Stimulated activated effector memory CD8-positive, alpha-beta T cell treated with anti-CD3 and anti-CD28 coated beads, Interleukin-12 subunit alpha, Interleukin-12 subunit beta, amount 100 ng/mL, for 72 hours (primary cell): Measurements from ENCODE around the gene USP13.

Experiments used
- ATAC-seq: fragments of 150-1000 bp; cut with Tn5 transposase; 2 replicates; pipeline ENCODE4 v1.10.0; 2021
- DNase-seq, 2 donors: peaks; one replicate each; pipeline ENCODE4 v3.0.0; 2021 to 2022; ENCODE audit warnings: low spot score in 2 of 2
- H3K27ac Mint-ChIP-seq: one replicate; pipeline ENCODE4 v1.8.0; 2022; ENCODE audit warnings: mild to moderate bottlenecking, mixed read lengths
- H3K36me3 Mint-ChIP-seq: one replicate; pipeline ENCODE4 v1.8.0; 2022; ENCODE audit warnings: mild to moderate bottlenecking, mixed read lengths
- H3K4me1 Mint-ChIP-seq: one replicate; pipeline ENCODE4 v1.8.0; 2022; ENCODE audit warnings: mixed read lengths
- H3K4me3 Mint-ChIP-seq: one replicate; pipeline ENCODE4 v1.8.0; 2022; ENCODE audit warnings: mild to moderate bottlenecking, mixed read lengths
- H3K9me3 Mint-ChIP-seq: one replicate; pipeline ENCODE4 v1.8.0; 2022; ENCODE audit warnings: mixed read lengths

Gene USP13

GRCh38 chr3:179811321-179812095, 158.7 kb downstream of the USP13 start:
- no peak overlapping the region for H3K27ac Mint-ChIP-seq
- no peak for DNase-seq

DNA sequence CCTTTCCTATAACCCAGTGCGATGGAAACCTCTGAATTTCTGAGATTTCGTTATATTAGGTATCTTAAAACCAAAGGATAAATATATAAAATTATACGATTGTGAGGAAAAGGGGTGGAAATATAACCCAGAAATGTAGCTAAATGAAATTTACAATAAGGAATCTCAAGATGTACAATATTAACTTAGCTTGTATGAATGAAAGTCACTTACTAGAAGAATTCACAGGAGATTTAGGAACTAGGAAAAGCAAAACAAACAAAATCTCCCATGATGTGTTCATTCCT, 159.2 kb downstream of the USP13 start:
- Mint-ChIP-seq H3K4me3 (no peak overlapping the region), H3K27ac (no peak overlapping the region), H3K36me3 (no peaks in the 10 kb centered on the region), H3K9me3 (no peaks in the 10 kb centered on the region), H3K4me1 (no peaks in the 10 kb centered on the region)
- ATAC-seq (no peak), DNase-seq (no peak)

More at GRCh38 chr3:179811321-179812095, 158.7 kb downstream of the USP13 start:
- H3K36me3 Mint-ChIP-seq, result no peaks in the 10 kb centered on the region
- no peak overlapping the region for H3K4me3 Mint-ChIP-seq
- no peaks in the 10 kb centered on the region for H3K9me3 Mint-ChIP-seq
- H3K4me1 Mint-ChIP-seq, result no peaks in the 10 kb centered on the region
- peak; percentile 56 for ATAC-seq

- no peak overlapping the region for H3K4me3 Mint-ChIP-seq
- H3K9me3 Mint-ChIP-seq, result no peaks in the 10 kb centered on the region
- no peaks in the 10 kb centered on the region for H3K36me3 Mint-ChIP-seq
- ATAC-seq (no peak), DNase-seq (no peak)
- H3K4me1 Mint-ChIP-seq, result no peaks in the 10 kb centered on the region
- H3K27ac Mint-ChIP-seq, result no peak overlapping the region
Measured at GRCh38 chr3:179819379-179819778, 166.5 kb downstream of the USP13 start.

- H3K36me3 Mint-ChIP-seq, result no peaks in the 10 kb centered on the region
- DNase-seq, result no peak
- no peak overlapping the region for H3K27ac Mint-ChIP-seq
- no peaks in the 10 kb centered on the region for H3K4me1 Mint-ChIP-seq
- no peak for ATAC-seq
- no peak overlapping the region for H3K4me3 Mint-ChIP-seq
- H3K9me3 Mint-ChIP-seq, result no peaks in the 10 kb centered on the region
Measured at GRCh38 chr3:179822296-179822695, 169.5 kb downstream of the USP13 start.

GRCh38 chr3:179825527-179826246, 172.8 kb downstream of the USP13 start:
- DNase-seq, result no peak
- no peak for ATAC-seq
- Mint-ChIP-seq H3K9me3 (no peaks in the 10 kb centered on the region), H3K4me3 (no peak overlapping the region), H3K36me3 (no peaks in the 10 kb centered on the region), H3K4me1 (no peaks in the 10 kb centered on the region), H3K27ac (no peak overlapping the region)

- Mint-ChIP-seq H3K36me3 (no peaks in the 10 kb centered on the region), H3K9me3 (no peaks in the 10 kb centered on the region), H3K4me3 (no peak overlapping the region), H3K4me1 (no peaks in the 10 kb centered on the region), H3K27ac (no peak overlapping the region)
- ATAC-seq, result no peak
- no peak for DNase-seq
Measured at GRCh38 chr3:179826247-179826637, 173.4 kb downstream of the USP13 start.

- H3K4me1 Mint-ChIP-seq, result no peaks in the 10 kb centered on the region
- H3K27ac Mint-ChIP-seq, result no peak overlapping the region
- no peaks in the 10 kb centered on the region for H3K36me3 Mint-ChIP-seq
Measured at GRCh38 chr3:179828738-179829137, 175.9 kb downstream of the USP13 start.

DNA sequence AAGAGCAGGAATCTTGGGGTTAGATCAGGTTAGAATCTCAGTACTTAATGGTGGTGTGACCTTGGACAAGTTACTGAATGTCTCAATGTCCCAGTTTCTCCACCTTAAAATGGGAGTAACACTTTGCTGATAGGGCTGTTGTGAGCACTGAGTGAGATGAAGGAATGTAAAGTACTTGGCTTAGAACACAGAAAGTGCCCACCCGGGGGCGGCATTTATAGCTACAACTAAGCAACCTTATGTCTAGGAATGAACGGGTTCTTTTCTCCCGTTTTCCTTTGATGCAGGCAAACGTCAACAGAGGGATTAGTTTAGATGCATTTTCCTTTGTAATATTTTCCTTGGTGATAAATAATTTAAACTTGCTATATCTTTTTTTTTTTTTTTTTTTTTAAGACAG, 176.6 kb downstream of the USP13 start:
- H3K36me3 Mint-ChIP-seq, result no peaks in the 10 kb centered on the region
- H3K9me3 Mint-ChIP-seq, result no peaks in the 10 kb centered on the region
- DNase-seq (no peak), ATAC-seq (no peak)
- no peaks in the 10 kb centered on the region for H3K4me1 Mint-ChIP-seq
- H3K27ac Mint-ChIP-seq, result no peak overlapping the region
- H3K4me3 Mint-ChIP-seq, result no peak overlapping the region

More at GRCh38 chr3:179828738-179829137, 175.9 kb downstream of the USP13 start:
- no peaks in the 10 kb centered on the region for H3K9me3 Mint-ChIP-seq
- ATAC-seq (no peak), DNase-seq (no peak)
- H3K4me3 Mint-ChIP-seq, result no peak overlapping the region

DNA sequence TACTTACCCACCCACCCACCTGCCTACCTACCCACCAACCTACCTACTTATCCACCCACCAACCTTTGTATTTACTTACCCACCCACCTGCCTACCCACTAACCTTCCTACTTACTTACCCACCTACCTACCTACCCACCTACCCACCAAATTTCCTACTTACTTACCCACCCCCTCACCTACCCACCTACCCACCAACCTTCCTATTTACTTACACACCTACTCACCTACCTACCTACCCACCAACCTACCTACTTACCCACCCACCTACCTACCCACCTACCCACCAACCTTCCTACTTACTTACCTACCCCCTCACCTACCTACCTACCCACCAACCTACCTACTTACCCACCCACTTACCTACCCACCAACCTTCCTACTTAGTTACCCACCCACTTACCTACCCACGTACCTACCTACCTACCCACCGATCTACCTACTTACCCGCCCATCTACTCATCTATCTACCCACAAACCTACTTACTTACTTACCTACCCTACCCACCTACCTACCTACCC, 179.6 kb downstream of the USP13 start:
- Mint-ChIP-seq H3K36me3 (no peaks in the 10 kb centered on the region), H3K9me3 (no peaks in the 10 kb centered on the region), H3K27ac (no peak overlapping the region), H3K4me3 (no peak overlapping the region), H3K4me1 (no peaks in the 10 kb centered on the region)
- DNase-seq (no peak), ATAC-seq (no peak)

- no peaks in the 10 kb centered on the region for H3K4me1 Mint-ChIP-seq
- DNase-seq (no peak), ATAC-seq (no peak)
- no peak overlapping the region for H3K27ac Mint-ChIP-seq
- H3K36me3 Mint-ChIP-seq, result no peaks in the 10 kb centered on the region
- no peaks in the 10 kb centered on the region for H3K9me3 Mint-ChIP-seq
- H3K4me3 Mint-ChIP-seq, result no peak overlapping the region
Measured at GRCh38 chr3:179833294-179833693, 180.5 kb downstream of the USP13 start.

DNA sequence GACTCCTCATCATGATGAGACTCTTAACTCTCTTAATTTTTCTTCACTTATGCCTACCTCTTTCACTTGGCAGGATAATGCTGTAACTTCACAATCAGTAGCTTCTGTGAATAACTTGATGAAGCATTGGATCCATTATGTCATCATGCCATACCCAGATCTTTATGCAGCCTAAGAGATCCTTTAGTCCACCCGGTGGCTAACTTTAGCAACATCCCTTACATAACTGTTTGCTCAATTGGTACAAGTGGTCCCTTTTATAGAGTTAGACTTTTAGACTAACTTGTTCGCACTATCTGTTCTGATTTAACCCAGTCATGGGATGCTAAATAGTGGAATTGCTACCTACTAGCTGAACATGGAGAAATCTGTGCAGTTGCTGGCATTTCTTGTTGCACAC, 184.5 kb downstream of the USP13 start:
- no peak overlapping the region for H3K4me3 Mint-ChIP-seq
- H3K9me3 Mint-ChIP-seq, result no peaks in the 10 kb centered on the region
- ATAC-seq (peak; percentile 32), DNase-seq (no peak)
- H3K36me3 Mint-ChIP-seq, result no peaks in the 10 kb centered on the region
- H3K4me1 Mint-ChIP-seq, result no peaks in the 10 kb centered on the region
- no peak overlapping the region for H3K27ac Mint-ChIP-seq
